Measurements from ENCODE around the gene OR6K2.

OR6K2 gene

GRCh38 chr1:158685085-158685484 is 15.4 kb downstream of the OR6K2 start:
- no peak for DNase-seq

- no peak for DNase-seq
Measured at GRCh38 chr1:158681606-158682005, 18.8 kb downstream of the OR6K2 start.

- DNase-seq: no peak
Measured at GRCh38 chr1:158679289-158679688, 21.2 kb downstream of the OR6K2 start.

GRCh38 chr1:158675563-158676323 is 24.7 kb downstream of the OR6K2 start:
- no peak for DNase-seq

- DNase-seq: no peak
Measured at GRCh38 chr1:158674302-158674701, 26.1 kb downstream of the OR6K2 start.

- DNase-seq: no peak
Measured at GRCh38 chr1:158666037-158666436, 34.4 kb downstream of the OR6K2 start.

- no peak for DNase-seq
Measured at GRCh38 chr1:158654571-158654970, 45.9 kb downstream of the OR6K2 start.

GRCh38 chr1:158654086-158654485 is 46.4 kb downstream of the OR6K2 start:
- no peak for DNase-seq

- no peak for DNase-seq
Measured at GRCh38 chr1:158652721-158653334, 47.6 kb downstream of the OR6K2 start.

Measured in activated CD4-positive, alpha-beta T cell treated with anti-CD3 and anti-CD28 coated beads, Interleukin-2, Interleukin-6, amounts not matched to agents 100 ng/mL and 50 ng/mL, durations not matched to agents 16 hours and 8 hours (primary cell).